ENCODE results near the gene HEATR5B.

- TF ChIP-seq EZH2 (IDR thresholded peaks at IDR 0.05; ENCODE audit: borderline replicate concordance, insufficient read depth, low read depth, low read length, poor library complexity, severe bottlenecking) (no peak), CTCF (IDR thresholded peaks at IDR 0.05) (no peak)
These were observed 31.4 kb downstream of the HEATR5B start for GRCh38 chr2:37052600-37053332.
